DOHH2 (cell line): Measurements from ENCODE around the gene WDR70.
"Not testable (repeated sequence)": the region's sequence is repeated elsewhere in the genome, so short reads cannot be mapped to it uniquely, and the experiment has no call there.

Source experiments
- H3F3A ChIP-seq: fragments of 200-600 bp; sonication (generic), shearing (Covaris generic); 2 replicates; pipeline ENCODE4 v1.6.0; 2016; ENCODE audit warnings: antibody characterized with exemption, mild to moderate bottlenecking; ENCODE audit not compliant: control insufficient read depth, insufficient read depth
- H3K27ac ChIP-seq: fragments of 200-600 bp; sonication (generic); 2 replicates; pipeline ENCODE4 v1.5.1; 2014; ENCODE audit warnings: low read depth, mild to moderate bottlenecking, low read length, moderate library complexity
- H3K27me3 ChIP-seq: fragments of 200-600 bp; sonication (generic); 2 replicates; pipeline ENCODE4 v1.6.1; 2014; ENCODE audit warnings: mild to moderate bottlenecking, low read length, mixed read lengths; ENCODE audit not compliant: control insufficient read depth
- H3K36me3 ChIP-seq: fragments of 200-600 bp; sonication (generic); 2 replicates; pipeline ENCODE4 v1.6.1; 2014; ENCODE audit warnings: mild to moderate bottlenecking, low read length, moderate library complexity, mixed read lengths; ENCODE audit not compliant: control insufficient read depth
- H3K4me1 ChIP-seq: fragments of 200-600 bp; sonication (generic); 2 replicates; pipeline ENCODE4 v1.6.1; 2014; ENCODE audit warnings: mild to moderate bottlenecking, low read length, mixed read lengths; ENCODE audit not compliant: control insufficient read depth
- H3K4me2 ChIP-seq: fragments of 200-600 bp; sonication (generic); 2 replicates; pipeline ENCODE4 v1.6.0; 2014; ENCODE audit warnings: mild to moderate bottlenecking, low read length, moderate library complexity
- H3K4me3 ChIP-seq: fragments of 200-600 bp; sonication (generic); 2 replicates; pipeline ENCODE4 v1.5.1; 2014; ENCODE audit warnings: mild to moderate bottlenecking, low read length, mixed read lengths
- H3K79me2 ChIP-seq: fragments of 200-600 bp; sonication (generic); 2 replicates; pipeline ENCODE4 v1.6.1; 2014; ENCODE audit warnings: mild to moderate bottlenecking, low read length, mixed read lengths; ENCODE audit not compliant: control insufficient read depth
- H3K9me2 ChIP-seq: fragments of 200-600 bp; sonication (generic); replicated peaks from 2 replicates; pipeline ENCODE4 v1.6.1; 2014; ENCODE audit warnings: mild to moderate bottlenecking, low read length, mixed read lengths; ENCODE audit not compliant: control insufficient read depth
- H3K9me3 ChIP-seq: fragments of 200-600 bp; sonication (generic); 2 replicates; pipeline ENCODE4 v1.6.1; 2014; ENCODE audit warnings: antibody characterized with exemption, low read length, mixed read lengths; ENCODE audit not compliant: control insufficient read depth, insufficient read depth
- H4K20me1 ChIP-seq: fragments of 200-600 bp; sonication (generic); 2 replicates; pipeline ENCODE4 v1.6.0; 2014; ENCODE audit warnings: low read depth, mild to moderate bottlenecking, antibody characterized with exemption, low read length, moderate library complexity; ENCODE audit not compliant: control insufficient read depth, insufficient read depth
- EZH2phosphoT487 ChIP-seq: fragments of 200-600 bp; sonication (generic); IDR thresholded peaks from 2 replicates; pipeline ENCODE4 v1.6.1; 2017; ENCODE audit warnings: borderline replicate concordance, mild to moderate bottlenecking, antibody characterized with exemption, low read length, moderate library complexity, mixed read lengths
- TF ChIP-seq, protein P1 (sequence below): fragments of 200-600 bp; sonication (generic); IDR thresholded peaks from one replicate; pipeline ENCODE4 v1.5.1; 2014; ENCODE audit warnings: antibody characterized with exemption, mild to moderate bottlenecking, low read depth, low read length; ENCODE audit not compliant: poor library complexity, severe bottlenecking

Gene WDR70

DNA sequence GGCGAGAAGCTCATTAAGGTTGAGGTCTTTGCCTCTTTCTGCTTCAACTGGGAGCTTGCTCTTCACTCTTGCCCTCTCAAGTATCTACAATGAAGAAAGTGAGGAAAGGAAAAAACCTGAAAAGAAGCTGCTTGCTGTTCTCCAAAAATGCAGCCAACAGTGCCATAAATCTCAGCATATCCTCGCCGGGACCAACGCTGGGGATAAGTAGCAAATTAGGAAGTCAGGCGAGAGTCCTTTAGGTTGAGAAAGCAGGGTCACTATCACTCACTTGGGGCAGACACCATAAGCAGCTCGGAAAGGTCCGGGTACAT, 8.6 kb upstream of the WDR70 start:
- Histone ChIP-seq H3K27me3 (no peaks in the 10 kb centered on the region), H3K9me2 (no peaks in the 10 kb centered on the region), H4K20me1 (peaks cover 14% of the 10 kb centered on the region), H3K4me1 (peaks cover 26% of the 10 kb centered on the region), H3K36me3 (peaks cover 23% of the 10 kb centered on the region), H3K4me2 (peak overlapping the region; percentile 74), H3K79me2 (peaks cover 54% of the 10 kb centered on the region), H3K9me3 (no peaks in the 10 kb centered on the region), H3K4me3 (peak overlapping the region; percentile 96), H3K27ac (peak overlapping the region; percentile 47), H3F3A (peaks cover 16% of the 10 kb centered on the region)
- TF ChIP-seq, protein P1, sequence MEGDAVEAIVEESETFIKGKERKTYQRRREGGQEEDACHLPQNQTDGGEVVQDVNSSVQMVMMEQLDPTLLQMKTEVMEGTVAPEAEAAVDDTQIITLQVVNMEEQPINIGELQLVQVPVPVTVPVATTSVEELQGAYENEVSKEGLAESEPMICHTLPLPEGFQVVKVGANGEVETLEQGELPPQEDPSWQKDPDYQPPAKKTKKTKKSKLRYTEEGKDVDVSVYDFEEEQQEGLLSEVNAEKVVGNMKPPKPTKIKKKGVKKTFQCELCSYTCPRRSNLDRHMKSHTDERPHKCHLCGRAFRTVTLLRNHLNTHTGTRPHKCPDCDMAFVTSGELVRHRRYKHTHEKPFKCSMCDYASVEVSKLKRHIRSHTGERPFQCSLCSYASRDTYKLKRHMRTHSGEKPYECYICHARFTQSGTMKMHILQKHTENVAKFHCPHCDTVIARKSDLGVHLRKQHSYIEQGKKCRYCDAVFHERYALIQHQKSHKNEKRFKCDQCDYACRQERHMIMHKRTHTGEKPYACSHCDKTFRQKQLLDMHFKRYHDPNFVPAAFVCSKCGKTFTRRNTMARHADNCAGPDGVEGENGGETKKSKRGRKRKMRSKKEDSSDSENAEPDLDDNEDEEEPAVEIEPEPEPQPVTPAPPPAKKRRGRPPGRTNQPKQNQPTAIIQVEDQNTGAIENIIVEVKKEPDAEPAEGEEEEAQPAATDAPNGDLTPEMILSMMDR: no peak
- TF ChIP-seq EZH2phosphoT487: no peak

DNA sequence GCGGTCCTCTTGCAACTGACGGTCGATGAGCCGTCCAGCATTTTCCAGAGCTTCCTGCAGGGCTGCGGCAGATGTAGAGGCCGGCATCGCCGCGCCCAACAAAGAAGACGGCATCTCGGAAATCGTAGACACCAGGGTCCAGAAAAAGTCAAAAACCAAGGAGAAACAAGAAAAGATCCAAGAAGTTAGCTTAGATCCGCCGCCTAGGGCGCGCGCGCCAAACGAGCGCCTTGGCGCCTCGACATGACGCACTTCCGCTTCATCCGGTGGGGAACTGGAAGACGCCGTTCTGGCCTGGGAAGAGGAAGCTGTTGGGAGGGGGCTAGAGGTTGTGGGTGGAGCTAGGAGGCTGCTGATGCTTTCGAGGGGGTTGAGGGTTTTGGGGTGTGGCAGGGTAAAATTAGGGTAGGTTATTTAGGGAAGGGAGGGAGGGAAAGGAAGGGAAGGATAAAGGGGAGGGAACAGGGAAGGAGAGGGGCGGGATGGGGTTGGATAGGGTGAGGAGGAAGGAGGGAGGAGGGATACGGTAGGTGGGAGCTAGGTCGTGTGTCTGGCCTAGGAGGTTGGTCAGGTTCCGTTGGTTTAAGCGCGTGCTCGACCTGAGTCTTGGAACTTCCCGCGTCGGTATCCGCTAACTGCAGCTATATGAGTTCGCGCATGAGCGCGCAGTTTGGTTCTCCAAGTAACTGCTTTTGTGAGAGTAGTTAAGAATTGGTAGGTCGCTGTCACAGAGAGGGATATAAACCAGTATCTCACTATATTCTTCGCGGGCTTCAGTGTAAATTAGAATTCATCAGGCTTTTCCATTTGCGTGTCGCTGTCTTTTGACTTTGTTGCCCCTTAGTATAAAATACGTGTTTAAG, 8.0 kb upstream of the WDR70 start, which contains the start of gene NUP155:
TSS of gene NUP155 (minus strand) at position 243 of the 863 bp plus-strand sequence. CDS start at position 114, 129 bp downstream.
- TF ChIP-seq, protein P1: no peak
- no peak for TF ChIP-seq EZH2phosphoT487

GRCh38 chr5:37375091-37375490, 4.0 kb upstream of the WDR70 start:
- Histone ChIP-seq H3K27ac (no peak overlapping the region), H3K27me3 (no peaks in the 10 kb centered on the region), H4K20me1 (no peaks in the 10 kb centered on the region), H3K36me3 (peaks cover 5% of the 10 kb centered on the region), H3K9me2 (no peaks in the 10 kb centered on the region), H3K9me3 (no peaks in the 10 kb centered on the region), H3F3A (peaks cover 16% of the 10 kb centered on the region), H3K4me1 (peaks cover 10% of the 10 kb centered on the region), H3K4me3 (no peak overlapping the region), H3K79me2 (peaks cover 17% of the 10 kb centered on the region), H3K4me2 (no peak overlapping the region)
- TF ChIP-seq, protein P1: no peak
- no peak for TF ChIP-seq EZH2phosphoT487

More for the DNA sequence above, 8.0 kb upstream of the WDR70 start, which contains the start of gene NUP155:
- peak within 1 kb of the TSS; percentile 47 for H3K27ac ChIP-seq
- peaks cover 23% of the 10 kb centered on the region for H3K36me3 ChIP-seq
- no peaks in the 10 kb centered on the region for H3K9me2 ChIP-seq
- H4K20me1 ChIP-seq: peaks cover 14% of the 10 kb centered on the region
- H3K9me3 ChIP-seq: no peaks in the 10 kb centered on the region
- peaks cover 26% of the 10 kb centered on the region for H3K4me1 ChIP-seq
- H3K4me3 ChIP-seq: peak within 1 kb of the TSS; percentile 96
- H3K79me2 ChIP-seq: peaks cover 49% of the 10 kb centered on the region
- peaks cover 16% of the 10 kb centered on the region for H3F3A ChIP-seq
- H3K27me3 ChIP-seq: no peaks in the 10 kb centered on the region
- H3K4me2 ChIP-seq: peak within 1 kb of the TSS; percentile 74

DNA sequence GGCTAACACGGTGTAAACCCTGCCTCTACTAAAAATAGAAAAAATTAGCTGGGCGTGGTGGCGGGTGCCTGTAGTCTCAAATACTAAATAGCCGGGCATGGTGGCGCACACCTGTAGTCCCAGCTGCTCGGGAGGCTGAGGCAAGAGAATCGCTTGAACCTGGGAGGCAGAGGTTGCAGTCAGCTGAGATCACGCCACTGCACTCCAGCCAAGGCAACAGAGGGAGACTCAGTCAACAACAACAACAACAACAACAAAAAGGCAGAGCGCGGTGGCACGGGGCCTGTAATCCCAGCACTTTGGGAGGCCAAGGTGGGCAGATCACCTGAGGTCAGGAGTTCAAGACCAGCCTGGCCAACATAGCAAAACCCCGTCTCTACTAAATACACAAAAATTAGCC, 1.1 kb upstream of the WDR70 start:
- not testable (repeated sequence) for H3K4me1 ChIP-seq, H3K9me3 ChIP-seq, H3K79me2 ChIP-seq, H3K27me3 ChIP-seq, H3K36me3 ChIP-seq, H3K9me2 ChIP-seq, H4K20me1 ChIP-seq, H3K4me2 ChIP-seq, H3F3A ChIP-seq, H3K27ac ChIP-seq, H3K4me3 ChIP-seq
